ENCODE data around the gene NLGN2.
"Not testable (repeated sequence)": the region's sequence is repeated elsewhere in the genome, so short reads cannot be mapped to it uniquely, and the experiment has no call there.

DNA sequence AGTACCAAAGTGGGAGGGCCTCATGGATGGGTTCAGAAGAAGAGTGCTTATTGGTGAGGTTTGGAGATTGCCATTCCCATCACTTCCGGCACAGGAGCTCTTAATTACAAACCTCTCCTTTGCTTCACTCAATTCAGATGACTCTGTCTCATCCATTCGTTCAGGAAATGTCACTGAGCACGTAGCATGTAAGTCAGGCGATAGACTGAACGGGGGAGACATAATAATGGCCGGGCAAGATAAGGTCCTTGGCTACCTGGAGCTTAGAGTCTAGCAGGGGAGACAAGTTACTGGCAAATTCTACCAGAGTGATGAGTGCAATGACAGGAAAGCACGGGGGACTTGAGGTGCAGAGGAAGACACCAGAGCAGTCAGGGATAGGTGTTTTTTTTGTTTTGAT is 41.7 kb upstream of the NLGN2 start:
- TF ChIP-seq, protein P1, sequence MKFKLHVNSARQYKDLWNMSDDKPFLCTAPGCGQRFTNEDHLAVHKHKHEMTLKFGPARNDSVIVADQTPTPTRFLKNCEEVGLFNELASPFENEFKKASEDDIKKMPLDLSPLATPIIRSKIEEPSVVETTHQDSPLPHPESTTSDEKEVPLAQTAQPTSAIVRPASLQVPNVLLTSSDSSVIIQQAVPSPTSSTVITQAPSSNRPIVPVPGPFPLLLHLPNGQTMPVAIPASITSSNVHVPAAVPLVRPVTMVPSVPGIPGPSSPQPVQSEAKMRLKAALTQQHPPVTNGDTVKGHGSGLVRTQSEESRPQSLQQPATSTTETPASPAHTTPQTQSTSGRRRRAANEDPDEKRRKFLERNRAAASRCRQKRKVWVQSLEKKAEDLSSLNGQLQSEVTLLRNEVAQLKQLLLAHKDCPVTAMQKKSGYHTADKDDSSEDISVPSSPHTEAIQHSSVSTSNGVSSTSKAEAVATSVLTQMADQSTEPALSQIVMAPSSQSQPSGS (IDR thresholded peaks at IDR 0.05; ENCODE audit: low read length): not testable (repeated sequence)
- not testable (repeated sequence) for TF ChIP-seq CREB1 (IDR thresholded peaks at IDR 0.05); GABPA (IDR thresholded peaks at IDR 0.05; ENCODE audit: borderline replicate concordance, insufficient read depth, low read length); POLR2AphosphoS5 (IDR thresholded peaks at IDR 0.05; ENCODE audit: low read depth, low read length)
